SU-DHL-6 (cell line): Measurements from ENCODE around the gene CIRBP.

Source experiments
- H2AFZ ChIP-seq: fragments of 200-600 bp; sonication (generic); 2 replicates; pipeline ENCODE4 v1.6.1; 2014; ENCODE audit warnings: low read depth, mild to moderate bottlenecking, moderate library complexity, mixed read lengths, antibody characterized with exemption, low read length; ENCODE audit not compliant: severe bottlenecking
- H3F3A ChIP-seq: fragments of 200-600 bp; shearing (Covaris generic); 2 replicates; pipeline ENCODE4 v1.6.0; 2016; ENCODE audit warnings: antibody characterized with exemption, mild to moderate bottlenecking; ENCODE audit not compliant: insufficient read depth
- H3K27ac ChIP-seq: fragments of 200-600 bp; sonication (generic); 2 replicates; pipeline ENCODE4 v1.5.1; 2016; ENCODE audit warnings: low read depth, mild to moderate bottlenecking, low read length, moderate library complexity, mixed read lengths
- H3K27me3 ChIP-seq: fragments of 200-600 bp; sonication (generic), shearing (Covaris generic); 2 replicates; pipeline ENCODE4 v1.6.0; 2014; ENCODE audit warnings: mild to moderate bottlenecking, low read length
- H3K36me3 ChIP-seq: fragments of 200-600 bp; sonication (generic); 2 replicates; pipeline ENCODE4 v1.6.1; 2014; ENCODE audit warnings: mild to moderate bottlenecking, low read length, mixed read lengths
- H3K4me2 ChIP-seq: fragments of 300-600, 200-600 bp; shearing (Covaris generic), sonication (generic); 2 replicates; pipeline ENCODE4 v1.6.0; 2014; ENCODE audit warnings: low read length, low read depth, mild to moderate bottlenecking; ENCODE audit not compliant: poor library complexity, severe bottlenecking
- H3K4me3 ChIP-seq: fragments of 200-600 bp; sonication (generic); 2 replicates; pipeline ENCODE4 v1.5.1; 2014; ENCODE audit warnings: antibody characterized with exemption, low read length, mild to moderate bottlenecking, mixed read lengths; ENCODE audit not compliant: insufficient read depth, poor library complexity, severe bottlenecking
- H3K79me2 ChIP-seq: fragments of 200-600 bp; sonication (generic); 2 replicates; pipeline ENCODE4 v1.6.1; 2014; ENCODE audit warnings: mild to moderate bottlenecking, low read length, moderate library complexity; ENCODE audit not compliant: insufficient read depth
- H3K9ac ChIP-seq: fragments of 200-600 bp; sonication (generic); 2 replicates; pipeline ENCODE4 v1.7.0; 2014; ENCODE audit warnings: mild to moderate bottlenecking, low read length
- H3K9me2 ChIP-seq: fragments of 200-600 bp; sonication (generic); replicated peaks from 2 replicates; pipeline ENCODE4 v1.6.1; 2014; ENCODE audit warnings: low read length; ENCODE audit not compliant: insufficient read depth
- H3K9me3 ChIP-seq: fragments of 200-600 bp; sonication (generic); 2 replicates; pipeline ENCODE4 v1.6.1; 2014; ENCODE audit warnings: low read length, mixed read lengths; ENCODE audit not compliant: insufficient read depth
- H4K20me1 ChIP-seq: fragments of 200-600 bp; sonication (generic); 2 replicates; pipeline ENCODE4 v1.6.1; 2014; ENCODE audit warnings: low read depth, mild to moderate bottlenecking, antibody characterized with exemption, low read length, moderate library complexity, mixed read lengths
- CTCF ChIP-seq: fragments of 200-600 bp; sonication (generic); IDR thresholded peaks from one replicate; pipeline ENCODE4 v1.5.1; 2017; ENCODE audit warnings: antibody characterized with exemption, mild to moderate bottlenecking, low read length, moderate library complexity; ENCODE audit not compliant: insufficient read depth, poor library complexity, severe bottlenecking
- EZH2phosphoT487 ChIP-seq: fragments of 200-600 bp; sonication (generic), shearing (Covaris generic); conservative IDR thresholded peaks from 2 replicates; pipeline ENCODE4 v1.6.1; 2018; ENCODE audit warnings: mild to moderate bottlenecking, antibody characterized with exemption, low read length, moderate library complexity, mixed read lengths

The CIRBP gene

GRCh38 chr19:1225440-1226226, 43.5 kb upstream of the CIRBP start:
- Histone ChIP-seq H3F3A (no peaks in the 10 kb centered on the region), H3K9ac (no peak overlapping the region), H3K36me3 (no peaks in the 10 kb centered on the region), H3K27me3 (no peaks in the 10 kb centered on the region), H3K79me2 (no peaks in the 10 kb centered on the region), H3K9me3 (no peaks in the 10 kb centered on the region), H2AFZ (no peak overlapping the region), H4K20me1 (no peaks in the 10 kb centered on the region), H3K27ac (no peak overlapping the region), H3K4me2 (no peak overlapping the region), H3K9me2 (no peaks in the 10 kb centered on the region), H3K4me3 (no peak overlapping the region)
- no peak for TF ChIP-seq EZH2phosphoT487
- no peak for TF ChIP-seq CTCF

GRCh38 chr19:1226227-1226518, 43.0 kb upstream of the CIRBP start:
- Histone ChIP-seq H3K27me3 (no peaks in the 10 kb centered on the region), H2AFZ (no peak overlapping the region), H3K9me3 (no peaks in the 10 kb centered on the region), H3K79me2 (no peaks in the 10 kb centered on the region), H3K9ac (no peak overlapping the region), H3K4me3 (no peak overlapping the region), H3K27ac (no peak overlapping the region), H3K36me3 (no peaks in the 10 kb centered on the region), H3K9me2 (no peaks in the 10 kb centered on the region), H3F3A (no peaks in the 10 kb centered on the region), H3K4me2 (no peak overlapping the region), H4K20me1 (no peaks in the 10 kb centered on the region)
- TF ChIP-seq EZH2phosphoT487 (no peak), CTCF (no peak)

- Histone ChIP-seq H3F3A (no peaks in the 10 kb centered on the region), H4K20me1 (no peaks in the 10 kb centered on the region), H3K9me2 (no peaks in the 10 kb centered on the region), H3K4me3 (no peak overlapping the region), H3K4me2 (no peak overlapping the region), H3K27me3 (no peaks in the 10 kb centered on the region), H3K9ac (no peak overlapping the region), H3K79me2 (no peaks in the 10 kb centered on the region), H2AFZ (no peak overlapping the region), H3K9me3 (no peaks in the 10 kb centered on the region), H3K27ac (no peak overlapping the region), H3K36me3 (no peaks in the 10 kb centered on the region)
- TF ChIP-seq CTCF (no peak), EZH2phosphoT487 (no peak)
These were observed 42.4 kb upstream of the CIRBP start for GRCh38 chr19:1226522-1227303.
